GM18499 (cell line): ENCODE measurements around the gene RPH3AL.
"Not testable (repeated sequence)": the region's sequence is repeated elsewhere in the genome, so short reads cannot be mapped to it uniquely, and the experiment has no call there.

Experiments used
- ATAC-seq: cut with Tn5 transposase; IDR thresholded peaks from one replicate; pipeline ENCODE4 v1.9.1; 2021; ENCODE audit warnings: moderate number of reproducible peaks; ENCODE audit not compliant: insufficient read depth, unreplicated experiment

The RPH3AL gene

GRCh38 chr17:248337-249235 lies 104.0 kb downstream of the RPH3AL start:
- ATAC-seq = no peak

- ATAC-seq = no peak
These were observed 104.8 kb downstream of the RPH3AL start for GRCh38 chr17:247767-248166.

- no peak for ATAC-seq
These were observed 105.7 kb downstream of the RPH3AL start for GRCh38 chr17:246851-247421.

- no peak for ATAC-seq
These were observed 106.4 kb downstream of the RPH3AL start for GRCh38 chr17:246226-246625.

GRCh38 chr17:245611-246010 lies 107.0 kb downstream of the RPH3AL start:
- no peak for ATAC-seq

GRCh38 chr17:245020-245419 lies 107.6 kb downstream of the RPH3AL start:
- no peak for ATAC-seq

GRCh38 chr17:243924-244323 lies 108.7 kb downstream of the RPH3AL start:
- ATAC-seq = not testable (repeated sequence)

- ATAC-seq = no peak
These were observed 113.7 kb downstream of the RPH3AL start for GRCh38 chr17:238964-239259.

- no peak for ATAC-seq
These were observed 114.3 kb downstream of the RPH3AL start for GRCh38 chr17:238071-238963.

- no peak for ATAC-seq
These were observed 115.1 kb downstream of the RPH3AL start for GRCh38 chr17:237406-237955.

- no peak for ATAC-seq
These were observed 115.8 kb downstream of the RPH3AL start for GRCh38 chr17:236641-237405.

- no peak for ATAC-seq
These were observed 116.6 kb downstream of the RPH3AL start for GRCh38 chr17:235831-236640.

- ATAC-seq = not testable (repeated sequence)
These were observed 117.4 kb downstream of the RPH3AL start for GRCh38 chr17:234994-235830.

- ATAC-seq = not testable (repeated sequence)
These were observed 118.2 kb downstream of the RPH3AL start for GRCh38 chr17:234163-234993.

GRCh38 chr17:233473-233941 lies 119.1 kb downstream of the RPH3AL start:
- no peak for ATAC-seq

GRCh38 chr17:231966-232807 lies 120.4 kb downstream of the RPH3AL start:
- no peak for ATAC-seq
